ENCODE results near the gene RPS6KA5.
A peak's percentile ranks its signal among the peaks of the same experiment; 100 is the strongest.

The RPS6KA5 gene

GRCh38 chr14:90924621-90925340 lies 135.7 kb downstream of the RPS6KA5 start:
- no peak for DNase-seq

- DNase-seq, result no peak
These were observed 138.3 kb downstream of the RPS6KA5 start for GRCh38 chr14:90922141-90922540.

- DNase-seq, result no peak
These were observed 149.3 kb downstream of the RPS6KA5 start for GRCh38 chr14:90911121-90911520.

- no peak for DNase-seq
These were observed 153.3 kb downstream of the RPS6KA5 start for GRCh38 chr14:90907178-90907577.

GRCh38 chr14:90905531-90905930 lies 154.9 kb downstream of the RPS6KA5 start:
- DNase-seq, result no peak

GRCh38 chr14:90903101-90903500 lies 157.3 kb downstream of the RPS6KA5 start:
- peak; percentile 11 to 29 for DNase-seq

- DNase-seq, result no peak
These were observed 159.9 kb downstream of the RPS6KA5 start for GRCh38 chr14:90900476-90901083.

- no peak for DNase-seq
These were observed 163.4 kb downstream of the RPS6KA5 start for GRCh38 chr14:90897022-90897421.

GRCh38 chr14:90894241-90894640 lies 166.2 kb downstream of the RPS6KA5 start:
- DNase-seq, result no peak

GRCh38 chr14:90893510-90893909 lies 166.9 kb downstream of the RPS6KA5 start:
- no peak for DNase-seq

- no peak for DNase-seq
These were observed 167.5 kb downstream of the RPS6KA5 start for GRCh38 chr14:90892970-90893369.

GRCh38 chr14:90891326-90891725 lies 169.1 kb downstream of the RPS6KA5 start:
- DNase-seq, result no peak

- no peak for DNase-seq
These were observed 170.0 kb downstream of the RPS6KA5 start for GRCh38 chr14:90890322-90891020.

GRCh38 chr14:90886297-90886815 lies 174.1 kb downstream of the RPS6KA5 start:
- no peak for DNase-seq

GRCh38 chr14:90883782-90884181 lies 176.7 kb downstream of the RPS6KA5 start:
- no peak for DNase-seq

GRCh38 chr14:90883197-90883596 lies 177.2 kb downstream of the RPS6KA5 start:
- no peak for DNase-seq

- no peak for DNase-seq
These were observed 180.2 kb downstream of the RPS6KA5 start for GRCh38 chr14:90880282-90880681.

- no peak for DNase-seq
These were observed 185.8 kb downstream of the RPS6KA5 start for GRCh38 chr14:90874599-90874998.

- DNase-seq, result no peak
These were observed 188.7 kb downstream of the RPS6KA5 start for GRCh38 chr14:90871605-90872233.

GRCh38 chr14:90870950-90871604 lies 189.4 kb downstream of the RPS6KA5 start:
- no peak for DNase-seq

GRCh38 chr14:90867501-90867900 lies 192.9 kb downstream of the RPS6KA5 start:
- no peak for DNase-seq

GRCh38 chr14:90866833-90867232 lies 193.6 kb downstream of the RPS6KA5 start:
- no peak for DNase-seq

GRCh38 chr14:90864741-90865140 lies 195.7 kb downstream of the RPS6KA5 start:
- DNase-seq, result no peak
